ENCODE measurements around the gene KRTAP21-2.

DNA sequence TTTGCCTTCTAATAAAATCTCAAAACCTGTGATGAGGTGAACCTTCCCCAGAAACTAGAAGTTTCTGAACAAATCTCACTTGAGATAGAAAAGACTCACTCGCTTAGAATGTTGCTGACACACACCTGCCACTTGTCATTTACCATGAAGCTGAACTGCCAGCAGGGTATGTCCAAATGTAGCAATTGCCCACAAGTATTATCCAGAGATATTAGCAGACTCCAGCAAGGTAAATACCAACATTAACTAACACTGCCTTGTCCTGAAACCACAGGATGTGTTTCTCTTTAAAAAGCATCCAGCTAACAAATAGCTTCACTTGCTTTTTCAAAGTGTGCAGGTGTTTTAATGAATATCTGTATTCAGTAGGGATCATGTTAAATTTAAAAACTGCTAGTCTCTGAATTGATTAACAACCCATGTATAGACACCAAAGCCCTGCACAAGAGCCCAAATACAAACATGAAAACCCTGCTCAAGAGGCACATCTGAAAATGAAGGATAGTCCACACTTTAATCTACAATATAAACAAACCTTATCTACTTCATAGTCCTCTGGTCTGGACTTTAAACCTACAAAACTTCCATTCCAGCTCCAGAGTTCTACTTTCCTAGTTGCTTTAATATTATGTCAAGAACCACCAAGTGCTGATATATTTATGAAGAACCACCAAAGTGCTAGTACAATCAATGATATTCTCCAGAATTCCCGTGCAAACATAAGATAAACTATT is 46.7 kb upstream of the KRTAP21-2 start:
- TF ChIP-seq, protein P1, sequence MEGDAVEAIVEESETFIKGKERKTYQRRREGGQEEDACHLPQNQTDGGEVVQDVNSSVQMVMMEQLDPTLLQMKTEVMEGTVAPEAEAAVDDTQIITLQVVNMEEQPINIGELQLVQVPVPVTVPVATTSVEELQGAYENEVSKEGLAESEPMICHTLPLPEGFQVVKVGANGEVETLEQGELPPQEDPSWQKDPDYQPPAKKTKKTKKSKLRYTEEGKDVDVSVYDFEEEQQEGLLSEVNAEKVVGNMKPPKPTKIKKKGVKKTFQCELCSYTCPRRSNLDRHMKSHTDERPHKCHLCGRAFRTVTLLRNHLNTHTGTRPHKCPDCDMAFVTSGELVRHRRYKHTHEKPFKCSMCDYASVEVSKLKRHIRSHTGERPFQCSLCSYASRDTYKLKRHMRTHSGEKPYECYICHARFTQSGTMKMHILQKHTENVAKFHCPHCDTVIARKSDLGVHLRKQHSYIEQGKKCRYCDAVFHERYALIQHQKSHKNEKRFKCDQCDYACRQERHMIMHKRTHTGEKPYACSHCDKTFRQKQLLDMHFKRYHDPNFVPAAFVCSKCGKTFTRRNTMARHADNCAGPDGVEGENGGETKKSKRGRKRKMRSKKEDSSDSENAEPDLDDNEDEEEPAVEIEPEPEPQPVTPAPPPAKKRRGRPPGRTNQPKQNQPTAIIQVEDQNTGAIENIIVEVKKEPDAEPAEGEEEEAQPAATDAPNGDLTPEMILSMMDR (IDR thresholded peaks at IDR 0.05): no peak
- no peak for TF ChIP-seq POLR2A (IDR thresholded peaks at IDR 0.05)

Measured in uterus (tissue), 2 donors.